ENCODE results near the gene DCAF8. TPM values are rescaled to one million over a fixed set of nuclear protein-coding genes. Genes with fewer than 3 reads are reported as not detected.

DCAF8 gene
- total RNA-seq, 1 donor from 2014 or later, result 163 TPM

GRCh38 chr1:160187407-160187806, 74.9 kb downstream of the DCAF8 start:
- no peaks in the 10 kb centered on the region for H3K36me3 Mint-ChIP-seq (ENCODE audit: unreplicated experiment)
- no peak for DNase-seq (ENCODE audit: extremely low spot score, unreplicated experiment)
- no peak overlapping the region for H3K4me3 Mint-ChIP-seq (ENCODE audit: unreplicated experiment)
- no peaks in the 10 kb centered on the region for H3K9me3 Mint-ChIP-seq (ENCODE audit: unreplicated experiment)
- no peak overlapping the region for H3K27ac Mint-ChIP-seq (ENCODE audit: unreplicated experiment)
- no peak for TF ChIP-seq CTCF (IDR thresholded peaks at IDR 0.05)
- peaks cover 5% of the 10 kb centered on the region for H3K4me1 Mint-ChIP-seq (ENCODE audit: unreplicated experiment)
- H3K27me3 Mint-ChIP-seq (ENCODE audit: unreplicated experiment), result peaks cover 9% of the 10 kb centered on the region

GRCh38 chr1:160186729-160187128, 75.6 kb downstream of the DCAF8 start:
- H3K9me3 Mint-ChIP-seq (ENCODE audit: unreplicated experiment), result no peaks in the 10 kb centered on the region
- no peak for TF ChIP-seq CTCF (IDR thresholded peaks at IDR 0.05)
- H3K27ac Mint-ChIP-seq (ENCODE audit: unreplicated experiment), result no peak overlapping the region
- H3K4me3 Mint-ChIP-seq (ENCODE audit: unreplicated experiment), result no peak overlapping the region
- H3K36me3 Mint-ChIP-seq (ENCODE audit: unreplicated experiment), result no peaks in the 10 kb centered on the region
- peaks cover 11% of the 10 kb centered on the region for H3K27me3 Mint-ChIP-seq (ENCODE audit: unreplicated experiment)
- H3K4me1 Mint-ChIP-seq (ENCODE audit: unreplicated experiment), result peaks cover 5% of the 10 kb centered on the region
- no peak for DNase-seq (ENCODE audit: extremely low spot score, unreplicated experiment)

- Mint-ChIP-seq H3K27ac (ENCODE audit: unreplicated experiment) (no peak overlapping the region), H3K36me3 (ENCODE audit: unreplicated experiment) (no peaks in the 10 kb centered on the region), H3K4me1 (ENCODE audit: unreplicated experiment) (peaks cover 5% of the 10 kb centered on the region), H3K27me3 (ENCODE audit: unreplicated experiment) (peaks cover 14% of the 10 kb centered on the region), H3K9me3 (ENCODE audit: unreplicated experiment) (no peaks in the 10 kb centered on the region), H3K4me3 (ENCODE audit: unreplicated experiment) (no peak overlapping the region)
- no peak for DNase-seq (ENCODE audit: extremely low spot score, unreplicated experiment)
- TF ChIP-seq CTCF (IDR thresholded peaks at IDR 0.05), result no peak
Measured at GRCh38 chr1:160186246-160186645, 76.1 kb downstream of the DCAF8 start.

GRCh38 chr1:160179336-160179735, 83.0 kb downstream of the DCAF8 start:
- Mint-ChIP-seq H3K36me3 (ENCODE audit: unreplicated experiment) (no peaks in the 10 kb centered on the region), H3K27ac (ENCODE audit: unreplicated experiment) (no peak overlapping the region), H3K4me3 (ENCODE audit: unreplicated experiment) (no peak overlapping the region), H3K4me1 (ENCODE audit: unreplicated experiment) (no peaks in the 10 kb centered on the region), H3K9me3 (ENCODE audit: unreplicated experiment) (no peaks in the 10 kb centered on the region), H3K27me3 (ENCODE audit: unreplicated experiment) (peaks cover 23% of the 10 kb centered on the region)
- no peak for DNase-seq (ENCODE audit: extremely low spot score, unreplicated experiment)
- no peak for TF ChIP-seq CTCF (IDR thresholded peaks at IDR 0.05)

- Mint-ChIP-seq H3K9me3 (ENCODE audit: unreplicated experiment) (no peaks in the 10 kb centered on the region), H3K4me3 (ENCODE audit: unreplicated experiment) (no peak overlapping the region), H3K27ac (ENCODE audit: unreplicated experiment) (no peak overlapping the region), H3K27me3 (ENCODE audit: unreplicated experiment) (peaks cover 28% of the 10 kb centered on the region), H3K36me3 (ENCODE audit: unreplicated experiment) (no peaks in the 10 kb centered on the region), H3K4me1 (ENCODE audit: unreplicated experiment) (no peaks in the 10 kb centered on the region)
- TF ChIP-seq CTCF (IDR thresholded peaks at IDR 0.05), result no peak
- DNase-seq (ENCODE audit: extremely low spot score, unreplicated experiment), result no peak
Measured at GRCh38 chr1:160178731-160179130, 83.6 kb downstream of the DCAF8 start.
